Panc1 (cell line): ENCODE data around the gene HOXB3. TPM values are rescaled to one million over a fixed set of nuclear protein-coding genes. Genes with fewer than 3 reads are reported as not detected.

ENCODE experiments used
- ATAC-seq: fragments of 200-7000 bp; cut with Tn5 transposase; 2 replicates; pipeline ENCODE4 v1.9.1; 2020; ENCODE audit warnings: mild to moderate bottlenecking, moderate library complexity
- BruUV-seq: library from RNA; stranded (reverse); fragments of 400-500 nt; replicated peaks from 2 replicates; lab custom pipeline; 2021; lab: Mats Ljungman, UMichigan
- CTCF ChIA-PET: fragments of 300-600 bp; sonication (Branson Sonifier 250); formaldehyde crosslinking; loops from one replicate; lab custom pipeline; 2022; ENCODE audit warnings: antibody characterized with exemption; lab: Charles Lee
- POLR2A ChIA-PET: fragments of 300-600 bp; sonication (Branson Sonifier 250); formaldehyde crosslinking; loops from one replicate; lab custom pipeline; 2022; ENCODE audit warnings: antibody characterized with exemption; lab: Charles Lee
- DNase-seq: peaks from one replicate; pipeline ENCODE4 v3.0.0-alpha.2; 2010; ENCODE audit warnings: low read depth, low spot score
- H3K27ac ChIP-seq: 2 replicates; pipeline ENCODE4 v1.5.1; 2011; ENCODE audit warnings: mild to moderate bottlenecking, low read length, inconsistent platforms
- H3K27me3 ChIP-seq: fragments of 200-500 bp; sonication (Bioruptor generic); 2 replicates; pipeline ENCODE4 v1.6.0; 2014; ENCODE audit warnings: low read length, inconsistent platforms; ENCODE audit not compliant: control insufficient read depth, insufficient read depth
- H3K36me3 ChIP-seq: fragments of 200-500 bp; sonication (Bioruptor generic); 2 replicates; pipeline ENCODE4 v1.5.1; 2014; ENCODE audit warnings: inconsistent platforms, mild to moderate bottlenecking, low read length, moderate library complexity; ENCODE audit not compliant: control insufficient read depth, insufficient read depth
- H3K4me1 ChIP-seq: 2 replicates; pipeline ENCODE4 v1.5.1; 2011; ENCODE audit warnings: inconsistent platforms, mild to moderate bottlenecking, low read length, moderate library complexity; ENCODE audit not compliant: control insufficient read depth, insufficient read depth
- H3K4me3 ChIP-seq, 2 experiments: 2 replicates each; pipeline ENCODE4 v1.5.1; 2011 to 2012; ENCODE audit warnings: low read depth in 2 of 2, low read length in 2 of 2, mild to moderate bottlenecking in 2 of 2, inconsistent platforms in 1 of 2, moderate library complexity in 1 of 2
- H3K9me3 ChIP-seq: fragments of 200-500 bp; sonication (Bioruptor generic); 2 replicates; pipeline ENCODE4 v1.5.1; 2014; ENCODE audit warnings: low read depth, mild to moderate bottlenecking, inconsistent platforms, low read length, moderate library complexity; ENCODE audit not compliant: control insufficient read depth, insufficient read depth
- CTCF ChIP-seq: fragments of 450-650 bp; IDR thresholded peaks from 2 replicates; pipeline ENCODE4 v1.5.1; 2017; ENCODE audit warnings: mild to moderate bottlenecking
- POLR2AphosphoS5 ChIP-seq: IDR thresholded peaks from 2 replicates; pipeline ENCODE4 v1.6.1; 2012; ENCODE audit warnings: mild to moderate bottlenecking, low read depth, low read length, moderate library complexity
- REST ChIP-seq, 2 experiments: IDR thresholded peaks; 2 replicates each; pipeline ENCODE4 v1.6.1; 2011 to 2012; ENCODE audit warnings: low read depth in 2 of 2, control low read depth in 1 of 2, low read length in 1 of 2, mild to moderate bottlenecking in 1 of 2, moderate library complexity in 1 of 2; ENCODE audit not compliant: insufficient read depth in 1 of 2
- SIN3A ChIP-seq: IDR thresholded peaks from 2 replicates; pipeline ENCODE4 v1.6.1; 2012; ENCODE audit warnings: low read depth, mild to moderate bottlenecking, low read length, moderate library complexity, borderline replicate concordance; ENCODE audit not compliant: insufficient read depth
- TCF7L2 ChIP-seq: IDR thresholded peaks from 2 replicates; pipeline ENCODE4 v1.6.1; 2011; ENCODE audit warnings: mild to moderate bottlenecking, low read depth, low read length, inconsistent platforms
- in situ Hi-C: cut with HindIII; loops from 2 replicates; pipeline ENCODE4 v1.10.0; 2016; ENCODE audit warnings: low sequenced_read_pairs, low pct_unique_long_range_greater_than_20kb
- intact Hi-C: fragments of 100-400 bp; cut with micrococcal nuclease; formaldehyde crosslinking; loops from one replicate; pipeline ENCODE4 v1.10.0; 2022; ENCODE audit not compliant: unreplicated experiment
- total RNA-seq: library from RNA; stranded (reverse); gene quantifications from one replicate; pipeline ENCODE4 v1.2.1, GENCODE V29; 2021; ENCODE audit not compliant: unreplicated experiment

The HOXB3 gene
- total RNA-seq, 1 experiment from 2014 or later: 127 TPM

DNA sequence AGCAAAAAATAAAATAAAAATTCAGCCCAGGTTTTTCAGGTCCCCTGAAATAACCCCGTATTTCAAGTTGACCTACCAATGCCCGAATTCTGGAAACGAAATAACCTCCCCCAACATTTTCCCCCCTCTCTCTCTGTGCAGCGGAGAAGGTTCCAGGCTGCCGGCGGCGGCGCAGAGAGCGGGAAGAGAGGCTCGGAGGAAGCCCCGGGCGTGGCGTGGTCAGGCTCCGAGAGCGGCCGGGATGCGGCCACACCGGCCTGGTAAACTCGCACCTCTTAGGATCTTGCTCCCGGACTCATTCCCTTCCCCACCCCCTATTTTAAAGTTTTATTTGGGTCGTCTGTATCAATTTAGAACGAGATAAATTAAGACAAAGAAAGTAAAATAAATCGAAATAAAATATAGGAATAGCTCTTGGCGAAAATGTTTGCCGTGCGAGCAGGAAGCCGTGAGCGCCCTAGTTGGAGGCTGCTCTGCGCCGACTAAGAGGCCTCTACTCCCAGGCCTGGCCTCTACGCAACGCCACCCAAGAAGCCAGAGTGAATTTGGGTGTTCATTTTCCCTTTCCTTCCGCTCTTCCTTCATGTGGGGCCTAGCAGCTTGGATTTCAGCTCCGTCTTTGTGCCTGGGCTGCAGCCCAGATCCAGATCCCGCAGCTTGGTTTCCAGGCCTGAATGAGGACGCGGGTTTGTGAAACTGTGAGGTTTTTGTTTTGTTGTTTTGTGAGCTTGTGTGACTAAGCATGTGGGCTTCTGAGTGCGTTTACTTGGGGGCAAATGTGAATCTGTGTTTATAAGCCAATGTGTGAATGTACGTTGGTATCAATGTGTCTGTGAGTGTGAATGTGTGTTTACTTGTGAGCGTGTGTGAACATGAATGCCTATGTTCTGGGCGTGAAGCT, 16.2 kb upstream of the HOXB3 start:
- POLR2A ChIA-PET: interaction anchor here (0.5 to 2.8 kb wide), 6 partner anchors 9 to 650 kb away, joined by 3 to 8 read pairs (median 4); partner anchors contain the start of gene HOXB8
- Histone ChIP-seq H3K4me1 (peaks cover 56% of the 10 kb centered on the region), H3K27ac (peak overlapping the region; percentile 99), H3K9me3 (no peaks in the 10 kb centered on the region), H3K27me3 (no peaks in the 10 kb centered on the region), H3K36me3 (peaks cover 2% of the 10 kb centered on the region), H3K4me3 (peak overlapping the region; percentile 70 to 99)
- intact Hi-C loops (loop anchor here (5.0 kb wide), 1 partner anchor 941 kb away; no protein-coding TSS in a partner anchor), in situ Hi-C loops (no loop called here)
- ATAC-seq (no peak), DNase-seq (no peak)
- BruUV-seq: no TSS peak
- TF ChIP-seq POLR2AphosphoS5 (no peak), REST (IDR thresholded peaks at IDR 0.05; ENCODE audit: insufficient read depth in 1 of 2, low read depth in 2 of 2, low read length in 1 of 2) (no peak), TCF7L2 (no peak), CTCF (no peak), SIN3A (0 out of 2 replicates have a peak, but pooled peaks have one; percentile 32)
- CTCF ChIA-PET: no interaction called here

DNA sequence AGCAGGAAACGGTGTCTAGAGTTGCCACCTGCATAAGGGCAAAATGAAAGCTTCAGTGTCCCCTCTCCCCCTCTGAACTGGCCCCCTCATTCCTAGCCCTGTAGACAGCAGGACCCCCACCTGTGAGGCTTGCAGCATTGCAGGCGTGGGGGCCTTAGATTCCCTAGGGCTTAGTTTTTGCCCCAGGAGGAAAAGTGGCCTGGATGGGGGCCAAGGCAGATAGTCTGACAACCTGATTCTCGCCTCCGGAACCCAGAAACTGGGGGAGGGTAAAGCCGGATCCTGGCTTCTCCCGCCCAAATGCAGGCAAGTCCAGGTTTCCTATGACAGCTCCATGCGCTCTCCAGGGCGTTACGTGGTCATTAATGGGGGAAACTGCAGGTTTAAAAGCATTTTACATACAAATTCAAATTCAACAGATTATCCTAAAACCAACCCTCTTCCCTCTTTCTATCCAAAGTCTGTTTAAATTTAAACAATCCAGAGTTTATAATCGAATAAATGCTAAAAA, 15.4 kb upstream of the HOXB3 start:
- ATAC-seq (peak; percentile 17; the same call in 1 of the 2 replicates), DNase-seq (no peak)
- Histone ChIP-seq H3K36me3 (peaks cover 2% of the 10 kb centered on the region), H3K27me3 (no peaks in the 10 kb centered on the region), H3K4me1 (peaks cover 53% of the 10 kb centered on the region), H3K27ac (peak overlapping the region; percentile 99), H3K4me3 (peak overlapping the region; percentile 70 to 99), H3K9me3 (no peaks in the 10 kb centered on the region)
- TF ChIP-seq SIN3A: peak; percentile 60; the same call in 1 of the 2 replicates
- TF ChIP-seq CTCF: no peak
- no TSS peak for BruUV-seq
- ChIA-PET POLR2A (interaction anchor here (0.5 to 2.8 kb wide), 3 partner anchors 10 to 447 kb away, joined by 3 to 8 read pairs (median 3); partner anchors contain the start of gene HOXB8), CTCF (no interaction called here)
- in situ Hi-C loops: no loop called here
- intact Hi-C loops: loop anchor here (5.0 kb wide), 1 partner anchor 942 kb away; no protein-coding TSS in a partner anchor
